CD4-positive, alpha-beta T cell treated with Interleukin-21 for 1 hour (primary cell): ENCODE data around the gene NFKBIZ.

Experiments
- DNase-seq: peaks from one replicate; pipeline ENCODE4 v3.0.0-alpha.2; 2020

NFKBIZ gene

GRCh38 chr3:101848754-101849713 is at the start of gene NFKBIZ:
Gene NFKBIZ (plus strand): TSS chr3:101849514. CDS start chr3:101849629, 115 bp downstream.
- DNase-seq, result peak; percentile 97

GRCh38 chr3:101801174-101801573 is 48.1 kb upstream of the NFKBIZ start:
- DNase-seq, result no peak

GRCh38 chr3:101802179-101802578 is 47.1 kb upstream of the NFKBIZ start:
- no peak for DNase-seq

- peak; percentile 78 for DNase-seq
Measured at GRCh38 chr3:101803173-101803782, 46.0 kb upstream of the NFKBIZ start.

- no peak for DNase-seq
Measured at GRCh38 chr3:101803939-101804338, 45.4 kb upstream of the NFKBIZ start.

- DNase-seq, result no peak
Measured at GRCh38 chr3:101806491-101806890, 42.8 kb upstream of the NFKBIZ start.

- DNase-seq, result no peak
Measured at GRCh38 chr3:101807888-101808287, 41.4 kb upstream of the NFKBIZ start.

- peak; percentile 70 for DNase-seq
Measured at GRCh38 chr3:101809178-101810021, 39.9 kb upstream of the NFKBIZ start.

- DNase-seq, result peak; percentile 30
Measured at GRCh38 chr3:101810022-101810418, 39.3 kb upstream of the NFKBIZ start.

GRCh38 chr3:101811875-101812274 is 37.4 kb upstream of the NFKBIZ start:
- DNase-seq, result no peak

- no peak for DNase-seq
Measured at GRCh38 chr3:101812895-101813294, 36.4 kb upstream of the NFKBIZ start.

- peak; percentile 57 for DNase-seq
Measured at GRCh38 chr3:101813817-101814440, 35.4 kb upstream of the NFKBIZ start.

GRCh38 chr3:101814835-101815234 is 34.5 kb upstream of the NFKBIZ start:
- peak; percentile 28 for DNase-seq

GRCh38 chr3:101816215-101817149 is 32.8 kb upstream of the NFKBIZ start:
- no peak for DNase-seq

- DNase-seq, result no peak
Measured at GRCh38 chr3:101817992-101818391, 31.3 kb upstream of the NFKBIZ start.

- peak; percentile 18 for DNase-seq
Measured at GRCh38 chr3:101819649-101820206, 29.6 kb upstream of the NFKBIZ start.

- no peak for DNase-seq
Measured at GRCh38 chr3:101821503-101821902, 27.8 kb upstream of the NFKBIZ start.

- no peak for DNase-seq
Measured at GRCh38 chr3:101823525-101823924, 25.8 kb upstream of the NFKBIZ start.

GRCh38 chr3:101824702-101825101 is 24.6 kb upstream of the NFKBIZ start:
- DNase-seq, result no peak

GRCh38 chr3:101825904-101826445 is 23.3 kb upstream of the NFKBIZ start:
- no peak for DNase-seq
